Esophagus muscularis mucosa (tissue), 3 donors: ENCODE measurements around the gene QRSL1.

Experiments
- CTCF ChIP-seq, 3 experiments: fragments of 200-600 bp in 2 of 3; fragments of 450-650 bp in 1 of 3; sonication (generic) in 2 of 3; IDR thresholded peaks; one replicate each; pipeline ENCODE4 v1.5.1; 2017 to 2019; ENCODE audit warnings: antibody characterized with exemption in 3 of 3, mild to moderate bottlenecking in 2 of 3, moderate library complexity in 1 of 3
- POLR2AphosphoS5 ChIP-seq, 2 donors: sonication (generic); formaldehyde crosslinking; IDR thresholded peaks; one replicate each; pipeline ENCODE4 v1.6.1; 2017; ENCODE audit warnings: antibody characterized with exemption in 2 of 2

GRCh38 chr6:106619223-106619622 lies 10.2 kb upstream of the QRSL1 start:
- TF ChIP-seq CTCF (IDR thresholded peaks at IDR 0.05) (no peak), POLR2AphosphoS5 (IDR thresholded peaks at IDR 0.05) (no peak)
